ENCODE results near the gene SHMT2. TPM values are rescaled to one million over a fixed set of nuclear protein-coding genes. Genes with fewer than 3 reads are reported as not detected.

The SHMT2 gene
- total and polyA plus RNA-seq, 2 donors from 2014 or later, result 49.3 to 70.1 TPM

GRCh38 chr12:57214398-57214781 is 15.1 kb upstream of the SHMT2 start:
- Histone ChIP-seq H3K4me1 (ENCODE audit: control insufficient read depth in 2 of 3, insufficient read depth in 2 of 3, low read depth in 1 of 3, low read length in 3 of 3) (peaks cover 0 to 12% (median 8%) of the 10 kb centered on the region in 3 donors), H3K36me3 (ENCODE audit: control insufficient read depth in 2 of 3, insufficient read depth in 3 of 3, low read length in 3 of 3) (peaks cover 0 to 2% (median 0%) of the 10 kb centered on the region in 3 donors), H3K9me3 (ENCODE audit: control insufficient read depth in 2 of 3, insufficient read depth in 1 of 3, low read length in 3 of 3) (no peaks in the 10 kb centered on the region), H3K27ac (ENCODE audit: low read depth in 2 of 2, low read length in 2 of 2) (no peak overlapping the region), H3K27me3 (ENCODE audit: control insufficient read depth, insufficient read depth, low read length) (peaks cover 32% of the 10 kb centered on the region), H3K9ac (ENCODE audit: low read length in 3 of 3) (no peak overlapping the region), H3K4me3 (ENCODE audit: low read length in 3 of 3) (no peak overlapping the region)
- intact Hi-C loops (cut with DNase I), result no loop called here
- peak in 4 of 5 donors; percentile 78 to 84 (median 80) for DNase-seq
- no peak for FAIRE-seq
- peak; percentile 74 for TF ChIP-seq CTCF (IDR thresholded peaks at IDR 0.05; ENCODE audit: borderline replicate concordance, extremely low read depth, insufficient read depth)

- H3K36me3 ChIP-seq (ENCODE audit: control insufficient read depth in 2 of 3, insufficient read depth in 3 of 3, low read length in 3 of 3), result peaks cover 0 to 2% (median 0%) of the 10 kb centered on the region in 3 donors
- H3K27me3 ChIP-seq (ENCODE audit: control insufficient read depth, insufficient read depth, low read length), result peaks cover 35% of the 10 kb centered on the region
- DNase-seq (no peak), FAIRE-seq (no peak)
- no peak for TF ChIP-seq CTCF (IDR thresholded peaks at IDR 0.05; ENCODE audit: borderline replicate concordance, extremely low read depth, insufficient read depth)
- intact Hi-C loops (cut with DNase I), result no loop called here
- peaks cover 0 to 12% (median 8%) of the 10 kb centered on the region in 3 donors for H3K4me1 ChIP-seq (ENCODE audit: control insufficient read depth in 2 of 3, insufficient read depth in 2 of 3, low read depth in 1 of 3, low read length in 3 of 3)
- no peak overlapping the region for H3K4me3 ChIP-seq (ENCODE audit: low read length in 3 of 3)
- H3K27ac ChIP-seq (ENCODE audit: low read depth in 2 of 2, low read length in 2 of 2), result no peak overlapping the region
- no peaks in the 10 kb centered on the region for H3K9me3 ChIP-seq (ENCODE audit: control insufficient read depth in 2 of 3, insufficient read depth in 1 of 3, low read length in 3 of 3)
- H3K9ac ChIP-seq (ENCODE audit: low read length in 3 of 3), result no peak overlapping the region
Observed at GRCh38 chr12:57215065-57215464, 14.4 kb upstream of the SHMT2 start.

- intact Hi-C loops (cut with DNase I), result no loop called here
- no peak for TF ChIP-seq CTCF (IDR thresholded peaks at IDR 0.05; ENCODE audit: borderline replicate concordance, extremely low read depth, insufficient read depth)
- no peak overlapping the region for H3K27ac ChIP-seq (ENCODE audit: low read depth in 2 of 2, low read length in 2 of 2)
- H3K4me3 ChIP-seq (ENCODE audit: low read length in 3 of 3), result no peak overlapping the region
- DNase-seq (peak in 1 of 5 donors; percentile 48), FAIRE-seq (no peak)
- H3K36me3 ChIP-seq (ENCODE audit: control insufficient read depth in 2 of 3, insufficient read depth in 3 of 3, low read length in 3 of 3), result peaks cover 0 to 2% (median 0%) of the 10 kb centered on the region in 3 donors
- H3K9me3 ChIP-seq (ENCODE audit: control insufficient read depth in 2 of 3, insufficient read depth in 1 of 3, low read length in 3 of 3), result no peaks in the 10 kb centered on the region
- peaks cover 0 to 12% (median 8%) of the 10 kb centered on the region in 3 donors for H3K4me1 ChIP-seq (ENCODE audit: control insufficient read depth in 2 of 3, insufficient read depth in 2 of 3, low read depth in 1 of 3, low read length in 3 of 3)
- H3K27me3 ChIP-seq (ENCODE audit: control insufficient read depth, insufficient read depth, low read length), result peaks cover 37% of the 10 kb centered on the region
- H3K9ac ChIP-seq (ENCODE audit: low read length in 3 of 3), result no peak overlapping the region
Observed at GRCh38 chr12:57215668-57216013, 13.9 kb upstream of the SHMT2 start.

All from kidney (tissue), 14 donors.